IPS-15b (cell line): ENCODE measurements around the gene ALOX5AP.

ENCODE experiments used
- H3K27me3 ChIP-seq: one replicate; pipeline ENCODE4 v1.6.1; 2013; ENCODE audit warnings: low read length; ENCODE audit not compliant: control insufficient read depth, insufficient read depth
- H3K36me3 ChIP-seq: one replicate; pipeline ENCODE4 v1.6.1; 2013; ENCODE audit warnings: low read length; ENCODE audit not compliant: control insufficient read depth, insufficient read depth
- H3K4me1 ChIP-seq: one replicate; pipeline ENCODE4 v1.6.1; 2013; ENCODE audit warnings: mild to moderate bottlenecking, low read length; ENCODE audit not compliant: control insufficient read depth, insufficient read depth
- H3K4me3 ChIP-seq: one replicate; pipeline ENCODE4 v1.5.1; 2013; ENCODE audit warnings: low read depth, low read length
- H3K9ac ChIP-seq: one replicate; pipeline ENCODE4 v1.6.1; 2013; ENCODE audit warnings: low read depth, mild to moderate bottlenecking, low read length
- H3K9me3 ChIP-seq: one replicate; pipeline ENCODE4 v1.6.1; 2013; ENCODE audit warnings: mild to moderate bottlenecking, low read length; ENCODE audit not compliant: control insufficient read depth, insufficient read depth

ALOX5AP gene

DNA sequence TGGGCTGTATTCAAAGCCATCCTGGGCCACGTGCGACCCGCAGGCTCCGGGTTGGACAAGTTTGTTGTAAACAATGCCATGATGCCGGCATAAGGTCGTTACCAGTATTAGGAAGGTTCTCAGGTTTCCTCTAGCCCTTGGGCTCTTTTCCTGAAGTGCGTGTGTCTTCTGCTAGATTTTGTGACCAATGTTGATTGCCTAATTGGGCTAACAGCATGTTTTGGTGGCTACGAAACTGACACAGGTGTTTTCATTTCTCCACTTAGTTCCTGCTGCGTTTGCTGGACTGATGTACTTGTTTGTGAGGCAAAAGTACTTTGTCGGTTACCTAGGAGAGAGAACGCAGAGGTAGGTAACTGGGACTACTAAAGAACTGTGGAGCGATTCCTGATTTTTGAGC, 20.3 kb downstream of the ALOX5AP start:
- Histone ChIP-seq H3K9me3 (no peaks in the 10 kb centered on the region), H3K36me3 (no peaks in the 10 kb centered on the region), H3K4me3 (no peak overlapping the region), H3K4me1 (no peaks in the 10 kb centered on the region), H3K27me3 (no peaks in the 10 kb centered on the region), H3K9ac (no peak overlapping the region)

- H3K27me3 ChIP-seq = no peaks in the 10 kb centered on the region
- no peaks in the 10 kb centered on the region for H3K4me1 ChIP-seq
- no peaks in the 10 kb centered on the region for H3K36me3 ChIP-seq
- no peaks in the 10 kb centered on the region for H3K9me3 ChIP-seq
- no peak overlapping the region for H3K9ac ChIP-seq
- H3K4me3 ChIP-seq = no peak overlapping the region
Observed at GRCh38 chr13:30757026-30757742, 21.8 kb downstream of the ALOX5AP start.

GRCh38 chr13:30759748-30760147, 24.4 kb downstream of the ALOX5AP start:
- H3K4me3 ChIP-seq = no peak overlapping the region
- H3K9ac ChIP-seq = no peak overlapping the region
- H3K9me3 ChIP-seq = no peaks in the 10 kb centered on the region
- H3K4me1 ChIP-seq = no peaks in the 10 kb centered on the region
- no peaks in the 10 kb centered on the region for H3K36me3 ChIP-seq
- H3K27me3 ChIP-seq = no peaks in the 10 kb centered on the region

DNA sequence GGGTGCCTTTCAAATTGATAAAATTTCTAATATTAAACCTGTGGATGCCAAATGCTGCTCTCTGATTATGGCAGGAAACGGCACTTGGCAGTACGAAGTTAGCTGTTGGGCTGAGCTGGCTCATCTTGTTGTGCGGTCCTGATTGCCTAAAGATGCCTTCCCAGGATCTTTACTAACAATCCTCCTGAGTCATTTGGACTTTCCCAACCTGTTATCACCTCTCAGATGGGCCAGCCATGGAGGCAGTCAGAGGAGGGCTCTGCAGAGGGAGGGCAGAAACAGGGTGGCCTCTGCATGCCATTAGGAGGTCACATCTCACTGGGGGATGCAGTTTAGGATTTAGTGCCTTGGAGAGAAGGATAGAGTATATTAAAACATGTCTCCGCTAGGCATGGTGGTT, 27.3 kb downstream of the ALOX5AP start:
- no peaks in the 10 kb centered on the region for H3K9me3 ChIP-seq

GRCh38 chr13:30763786-30764413, 28.6 kb downstream of the ALOX5AP start:
- Histone ChIP-seq H3K9me3 (no peaks in the 10 kb centered on the region), H3K4me3 (no peak overlapping the region), H3K4me1 (no peaks in the 10 kb centered on the region), H3K36me3 (no peaks in the 10 kb centered on the region), H3K9ac (no peak overlapping the region), H3K27me3 (no peaks in the 10 kb centered on the region)

More for the DNA sequence above, 27.3 kb downstream of the ALOX5AP start:
- H3K9ac ChIP-seq = no peak overlapping the region
- no peaks in the 10 kb centered on the region for H3K36me3 ChIP-seq
- H3K4me3 ChIP-seq = no peak overlapping the region
- H3K4me1 ChIP-seq = no peaks in the 10 kb centered on the region
- no peaks in the 10 kb centered on the region for H3K27me3 ChIP-seq

DNA sequence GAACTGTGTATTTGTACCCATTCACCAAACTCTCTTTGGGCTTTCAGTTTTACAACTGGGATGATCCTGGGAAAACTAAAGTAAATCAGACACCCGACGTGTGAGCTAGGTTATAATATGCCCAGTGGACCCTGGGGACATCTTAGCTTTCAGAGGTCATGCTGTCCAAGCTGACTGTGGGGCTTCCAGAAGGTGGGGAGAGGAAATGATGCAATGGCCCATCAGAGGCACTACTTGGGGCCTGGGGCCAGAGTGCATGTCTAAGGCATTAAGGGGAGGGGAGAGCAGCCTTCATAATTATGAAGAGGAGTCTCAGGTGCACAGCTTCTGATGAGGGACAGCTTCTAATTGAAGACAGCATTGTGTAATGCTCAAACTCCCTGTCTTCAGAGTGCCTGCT, 30.9 kb downstream of the ALOX5AP start:
- Histone ChIP-seq H3K4me1 (no peaks in the 10 kb centered on the region), H3K27me3 (no peaks in the 10 kb centered on the region), H3K4me3 (no peak overlapping the region), H3K9ac (no peak overlapping the region), H3K9me3 (no peaks in the 10 kb centered on the region), H3K36me3 (no peaks in the 10 kb centered on the region)

DNA sequence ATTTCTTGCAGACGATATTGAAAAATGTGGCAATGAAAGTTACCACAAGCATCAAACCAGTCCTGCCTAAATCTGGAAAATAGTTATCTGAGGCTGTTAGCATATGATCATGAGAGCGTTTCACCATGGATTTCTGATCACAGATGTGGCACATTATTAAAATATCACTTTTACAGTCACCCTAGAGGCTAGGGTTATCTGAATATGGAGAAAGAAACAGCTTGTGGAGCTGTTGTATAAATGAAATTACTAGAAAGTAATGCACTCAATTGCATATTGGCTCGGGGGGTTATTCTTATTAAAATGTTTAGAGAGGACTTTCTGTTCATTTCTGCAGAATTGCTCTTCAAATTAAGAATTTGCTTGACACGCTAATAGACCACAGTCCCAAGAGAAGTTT, 35.6 kb downstream of the ALOX5AP start:
- H3K36me3 ChIP-seq = no peaks in the 10 kb centered on the region
- no peaks in the 10 kb centered on the region for H3K9me3 ChIP-seq
- no peak overlapping the region for H3K4me3 ChIP-seq
- no peaks in the 10 kb centered on the region for H3K4me1 ChIP-seq
- no peaks in the 10 kb centered on the region for H3K27me3 ChIP-seq
- no peak overlapping the region for H3K9ac ChIP-seq

- Histone ChIP-seq H3K9me3 (no peaks in the 10 kb centered on the region), H3K9ac (no peak overlapping the region), H3K27me3 (no peaks in the 10 kb centered on the region), H3K36me3 (no peaks in the 10 kb centered on the region), H3K4me3 (no peak overlapping the region), H3K4me1 (no peaks in the 10 kb centered on the region)
Observed at GRCh38 chr13:30773561-30773960, 38.2 kb downstream of the ALOX5AP start.

DNA sequence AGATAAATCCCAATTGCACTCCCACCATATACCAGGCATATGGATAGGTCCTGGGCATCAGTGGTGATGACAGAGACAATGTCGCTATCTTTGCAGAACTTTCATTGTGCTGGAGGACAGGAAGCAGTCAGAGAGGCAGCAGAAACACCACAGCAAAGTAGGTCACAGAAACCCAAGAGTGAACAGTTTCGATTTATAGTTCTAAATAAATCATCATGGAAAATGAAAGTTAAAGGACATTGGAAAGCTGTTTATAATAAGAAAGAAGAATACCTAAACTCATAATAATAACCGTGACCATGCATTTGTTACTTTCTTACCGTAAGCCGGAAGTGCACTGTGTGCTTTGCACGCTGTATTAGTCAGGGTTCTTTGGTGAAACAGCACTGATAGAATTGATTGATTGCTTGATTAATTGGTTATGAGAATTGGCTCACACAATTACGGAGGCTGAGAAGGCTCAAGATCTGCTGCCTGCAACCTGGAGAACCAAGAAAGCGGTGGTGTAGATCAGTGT, 38.9 kb downstream of the ALOX5AP start:
- H3K4me1 ChIP-seq = peaks cover 4% of the 10 kb centered on the region
- H3K9me3 ChIP-seq = no peaks in the 10 kb centered on the region
- no peak overlapping the region for H3K4me3 ChIP-seq
- no peaks in the 10 kb centered on the region for H3K27me3 ChIP-seq
- no peak overlapping the region for H3K9ac ChIP-seq
- no peaks in the 10 kb centered on the region for H3K36me3 ChIP-seq

DNA sequence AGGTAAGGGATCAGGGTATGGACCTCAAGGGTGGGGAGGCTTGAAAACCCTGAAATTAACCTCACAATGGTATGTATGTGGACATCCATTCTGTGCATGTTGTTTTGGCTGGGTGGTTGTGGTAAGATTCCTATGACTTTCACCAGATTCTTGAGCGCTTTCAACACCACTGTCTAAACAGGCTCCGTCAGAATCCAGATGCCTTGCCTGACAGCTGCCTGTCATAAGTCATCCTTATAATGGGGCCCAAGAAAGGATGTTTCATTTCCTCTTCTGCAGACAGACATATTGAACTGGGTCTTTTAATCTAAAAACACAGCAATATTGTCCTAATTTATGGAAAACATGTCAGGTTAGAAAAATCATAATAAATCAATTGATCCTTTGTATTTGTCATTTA, 41.3 kb downstream of the ALOX5AP start:
- Histone ChIP-seq H3K4me1 (peaks cover 4% of the 10 kb centered on the region), H3K4me3 (no peak overlapping the region), H3K9ac (no peak overlapping the region), H3K27me3 (no peaks in the 10 kb centered on the region), H3K9me3 (no peaks in the 10 kb centered on the region), H3K36me3 (no peaks in the 10 kb centered on the region)

- no peak overlapping the region for H3K4me3 ChIP-seq
- H3K27me3 ChIP-seq = no peaks in the 10 kb centered on the region
- H3K4me1 ChIP-seq = peaks cover 4% of the 10 kb centered on the region
- no peaks in the 10 kb centered on the region for H3K36me3 ChIP-seq
- no peaks in the 10 kb centered on the region for H3K9me3 ChIP-seq
- no peak overlapping the region for H3K9ac ChIP-seq
Observed at GRCh38 chr13:30779016-30779415, 43.7 kb downstream of the ALOX5AP start.

GRCh38 chr13:30779608-30780007, 44.3 kb downstream of the ALOX5AP start:
- Histone ChIP-seq H3K9ac (no peak overlapping the region), H3K9me3 (no peaks in the 10 kb centered on the region), H3K27me3 (no peaks in the 10 kb centered on the region), H3K36me3 (no peaks in the 10 kb centered on the region), H3K4me1 (peaks cover 4% of the 10 kb centered on the region), H3K4me3 (no peak overlapping the region)
